Mucosa of stomach (tissue), 1 donor: ENCODE measurements around the gene C9orf72.

Experiments used
- H3K27me3 ChIP-seq: one replicate; pipeline ENCODE4 v1.7.0; 2013; ENCODE audit warnings: mild to moderate bottlenecking, low read length; ENCODE audit not compliant: control insufficient read depth, insufficient read depth
- H3K36me3 ChIP-seq: one replicate; pipeline ENCODE4 v1.7.0; 2013; ENCODE audit warnings: low read length; ENCODE audit not compliant: control insufficient read depth, insufficient read depth
- H3K4me1 ChIP-seq: one replicate; pipeline ENCODE4 v1.7.0; 2013; ENCODE audit warnings: mild to moderate bottlenecking, low read length; ENCODE audit not compliant: control insufficient read depth, insufficient read depth
- H3K4me3 ChIP-seq: one replicate; pipeline ENCODE4 v1.7.0; 2013; ENCODE audit warnings: low read length
- H3K9ac ChIP-seq: one replicate; pipeline ENCODE4 v1.7.0; 2013; ENCODE audit warnings: mild to moderate bottlenecking, low read length, moderate library complexity
- H3K9me3 ChIP-seq: one replicate; pipeline ENCODE4 v1.7.0; 2013; ENCODE audit warnings: mild to moderate bottlenecking, low read length, moderate library complexity; ENCODE audit not compliant: control insufficient read depth
- donor health status: Pancreatic carcinoma.

Gene C9orf72

DNA sequence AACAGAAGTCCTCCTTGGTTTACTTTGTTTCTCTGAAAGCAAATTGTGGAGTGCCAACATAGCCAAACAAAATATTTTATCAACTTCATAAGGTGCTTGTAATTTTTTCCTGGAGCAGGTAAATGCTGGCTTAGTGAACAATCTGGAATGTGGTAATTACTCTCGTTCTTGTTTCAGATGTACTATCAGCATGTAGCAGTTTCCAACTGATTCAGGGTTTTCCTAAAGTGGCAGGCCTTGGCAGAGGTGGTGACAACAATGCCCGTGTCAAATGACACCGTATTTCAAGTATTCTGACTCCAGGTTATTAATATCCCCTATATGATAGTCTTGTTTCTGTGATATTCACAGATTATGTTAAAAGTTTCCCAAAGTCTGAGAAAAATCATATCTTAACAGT, 1.2 kb downstream of the C9orf72 start:
- no peaks in the 10 kb centered on the region for H3K9me3 ChIP-seq
- H3K4me1 ChIP-seq, result peaks cover 26% of the 10 kb centered on the region
- peak overlapping the region; percentile 80 for H3K9ac ChIP-seq
- peak overlapping the region; percentile 52 for H3K4me3 ChIP-seq
- H3K36me3 ChIP-seq, result no peaks in the 10 kb centered on the region
- H3K27me3 ChIP-seq, result no peaks in the 10 kb centered on the region

DNA sequence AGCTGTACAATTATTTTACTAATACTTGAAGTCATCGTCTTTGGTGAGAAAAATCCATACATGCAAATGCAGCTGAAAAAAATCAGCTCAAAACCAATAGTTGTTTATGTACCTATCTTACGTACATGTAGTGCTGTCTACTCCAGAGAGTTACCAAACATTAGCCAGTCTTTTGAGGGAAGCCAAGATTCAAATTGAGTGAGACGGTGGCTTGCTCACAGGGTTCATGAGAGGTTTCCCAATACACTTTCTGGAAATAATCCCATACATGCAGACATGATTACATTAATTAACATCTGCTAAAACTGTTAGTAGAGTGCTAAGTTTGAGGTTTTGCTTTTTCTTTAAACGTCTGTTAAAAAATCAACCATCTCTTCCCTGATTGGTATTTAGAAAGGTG, 2.3 kb downstream of the C9orf72 start:
- H3K36me3 ChIP-seq, result no peaks in the 10 kb centered on the region
- no peak overlapping the region for H3K4me3 ChIP-seq
- H3K9me3 ChIP-seq, result no peaks in the 10 kb centered on the region
- H3K4me1 ChIP-seq, result peaks cover 26% of the 10 kb centered on the region
- no peaks in the 10 kb centered on the region for H3K27me3 ChIP-seq
- H3K9ac ChIP-seq, result no peak overlapping the region

DNA sequence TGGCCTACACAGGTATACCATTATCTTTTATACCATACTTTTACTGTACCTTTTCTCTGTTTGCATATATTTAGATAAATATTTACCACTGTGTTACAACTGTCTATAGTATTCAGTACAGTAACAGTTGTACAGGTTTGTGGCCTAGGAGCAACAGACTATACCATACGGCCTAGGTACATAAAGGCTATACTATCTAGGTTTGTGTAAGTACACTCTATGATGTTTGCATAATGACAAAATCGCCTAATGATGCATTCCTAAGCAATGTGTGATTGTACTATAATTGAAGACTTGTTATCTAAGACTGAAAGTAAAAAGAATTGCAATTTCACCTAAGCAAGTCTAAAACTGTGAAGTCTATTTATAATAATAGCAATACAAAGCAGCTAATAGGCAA, 3.9 kb downstream of the C9orf72 start:
- Histone ChIP-seq H3K27me3 (no peaks in the 10 kb centered on the region), H3K4me1 (peaks cover 26% of the 10 kb centered on the region), H3K36me3 (no peaks in the 10 kb centered on the region), H3K9me3 (no peaks in the 10 kb centered on the region), H3K9ac (no peak overlapping the region), H3K4me3 (no peak overlapping the region)

DNA sequence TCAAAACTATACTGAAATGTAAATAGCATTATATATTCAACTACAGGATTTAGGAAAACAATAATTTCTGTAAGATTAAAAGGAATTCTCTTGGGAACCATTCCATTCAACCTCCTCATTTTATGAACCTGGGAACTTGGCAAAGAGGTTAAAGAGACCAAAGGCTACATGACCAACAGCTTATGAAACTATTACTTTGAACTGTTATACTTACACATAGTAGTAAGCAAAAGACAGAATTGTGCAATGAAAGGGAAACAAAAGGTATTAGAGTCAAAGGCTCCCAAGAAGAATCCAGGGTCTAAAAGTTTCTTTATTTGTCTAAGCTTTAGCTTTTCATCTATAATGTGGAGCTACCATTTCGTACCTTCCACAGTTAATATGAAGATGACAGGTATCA, 7.2 kb downstream of the C9orf72 start:
- Histone ChIP-seq H3K9ac (no peak overlapping the region), H3K9me3 (no peaks in the 10 kb centered on the region), H3K4me1 (peaks cover 17% of the 10 kb centered on the region), H3K27me3 (no peaks in the 10 kb centered on the region), H3K4me3 (no peak overlapping the region), H3K36me3 (no peaks in the 10 kb centered on the region)

DNA sequence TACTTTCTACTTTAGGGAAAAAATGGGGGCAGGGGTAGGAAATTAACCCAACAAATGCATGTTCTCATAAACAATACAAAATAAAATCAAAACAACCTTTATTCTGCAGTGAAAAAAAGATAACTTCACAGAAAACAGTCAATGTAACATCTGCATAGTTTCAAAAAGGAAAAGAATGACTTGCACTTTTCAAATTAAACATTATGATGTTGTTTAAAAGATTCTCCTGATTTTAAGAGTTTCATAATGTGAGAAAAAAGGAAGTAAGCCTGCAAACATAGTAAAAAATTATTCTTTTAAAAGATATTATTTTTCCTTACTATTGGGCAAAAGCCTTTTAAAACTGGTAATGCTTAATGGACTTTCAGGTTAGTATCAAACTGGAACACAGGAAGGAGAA, 7.6 kb downstream of the C9orf72 start:
- Histone ChIP-seq H3K9me3 (no peaks in the 10 kb centered on the region), H3K9ac (no peak overlapping the region), H3K4me1 (peaks cover 17% of the 10 kb centered on the region), H3K27me3 (no peaks in the 10 kb centered on the region), H3K36me3 (no peaks in the 10 kb centered on the region), H3K4me3 (no peak overlapping the region)

DNA sequence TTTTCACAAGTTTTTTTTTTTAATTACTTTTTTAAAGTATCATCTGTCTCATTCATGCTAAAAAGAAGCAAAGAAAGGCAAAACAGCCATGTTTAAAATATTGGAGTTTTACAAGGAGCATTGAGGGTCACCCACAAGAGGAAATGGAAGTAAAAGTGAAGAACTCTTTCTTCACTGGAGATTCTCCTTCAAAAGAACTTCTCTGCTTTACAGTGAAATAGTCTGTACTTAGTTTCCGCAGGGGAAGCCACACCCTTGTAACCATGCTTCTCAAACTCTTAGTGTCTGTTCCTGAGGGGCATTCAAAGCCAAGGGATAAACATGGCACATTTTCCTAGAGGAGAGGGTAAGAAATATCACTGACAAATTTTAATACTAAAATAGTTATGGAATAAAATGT, 8.6 kb downstream of the C9orf72 start:
- peaks cover 14% of the 10 kb centered on the region for H3K4me1 ChIP-seq
- H3K27me3 ChIP-seq, result no peaks in the 10 kb centered on the region
- H3K9me3 ChIP-seq, result no peaks in the 10 kb centered on the region
- no peak overlapping the region for H3K9ac ChIP-seq
- H3K36me3 ChIP-seq, result no peaks in the 10 kb centered on the region
- no peak overlapping the region for H3K4me3 ChIP-seq

DNA sequence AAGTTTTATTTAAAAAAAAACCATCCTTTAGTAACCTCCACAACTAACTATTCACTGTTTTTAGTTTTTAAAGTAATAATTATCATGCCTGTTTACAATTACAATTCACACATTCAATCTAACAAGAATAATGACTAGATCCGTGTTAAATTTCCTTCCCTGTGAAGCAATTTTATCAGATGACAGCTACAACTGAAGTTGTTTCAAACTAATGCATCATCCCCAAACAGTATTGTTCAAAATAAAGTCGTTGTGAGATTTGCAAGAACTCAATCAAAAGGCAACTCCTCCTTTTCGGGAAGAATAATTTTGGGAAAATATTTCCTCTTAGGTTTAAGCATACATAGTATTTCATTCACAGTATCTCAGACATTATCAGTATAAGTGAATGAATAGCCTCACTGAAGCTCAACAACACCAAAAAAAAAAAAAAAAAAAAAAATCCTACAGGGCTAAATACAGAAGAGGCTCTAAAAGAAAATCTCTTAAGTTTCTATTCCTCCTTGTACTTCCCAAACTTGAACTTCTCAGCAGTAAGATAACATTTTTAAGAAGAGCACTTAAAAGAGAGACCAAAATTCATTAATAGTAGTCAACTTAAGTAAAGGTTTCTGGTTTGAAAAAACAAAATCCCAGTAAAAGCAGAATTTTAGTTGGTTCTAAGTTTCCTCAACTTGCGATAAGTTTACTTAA, 9.4 kb downstream of the C9orf72 start:
- no peak overlapping the region for H3K4me3 ChIP-seq
- H3K27me3 ChIP-seq, result no peaks in the 10 kb centered on the region
- H3K4me1 ChIP-seq, result peaks cover 13% of the 10 kb centered on the region
- H3K9me3 ChIP-seq, result no peaks in the 10 kb centered on the region
- H3K36me3 ChIP-seq, result no peaks in the 10 kb centered on the region
- no peak overlapping the region for H3K9ac ChIP-seq

DNA sequence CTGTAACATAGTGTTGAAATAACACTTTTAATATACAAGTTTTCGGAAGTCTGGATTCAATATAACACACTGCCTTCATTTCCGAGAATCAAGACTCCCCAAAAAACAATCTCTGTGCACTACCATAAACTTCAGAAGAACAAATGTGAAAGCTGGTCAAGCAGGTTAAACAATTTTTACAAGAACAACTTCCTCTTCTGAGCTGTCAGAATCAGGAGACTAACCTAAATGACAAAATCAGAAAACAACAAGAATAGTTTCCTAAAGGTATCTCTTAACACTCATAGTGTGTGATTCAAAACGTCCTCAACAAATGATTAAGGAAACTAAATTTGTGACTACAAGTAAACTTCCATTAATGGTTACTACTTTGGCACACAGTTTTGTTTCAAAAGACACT, 11.6 kb downstream of the C9orf72 start:
- H3K9ac ChIP-seq, result no peak overlapping the region
- peaks cover 7% of the 10 kb centered on the region for H3K4me1 ChIP-seq
- H3K36me3 ChIP-seq, result no peaks in the 10 kb centered on the region
- H3K9me3 ChIP-seq, result no peaks in the 10 kb centered on the region
- H3K27me3 ChIP-seq, result no peaks in the 10 kb centered on the region
- no peak overlapping the region for H3K4me3 ChIP-seq

DNA sequence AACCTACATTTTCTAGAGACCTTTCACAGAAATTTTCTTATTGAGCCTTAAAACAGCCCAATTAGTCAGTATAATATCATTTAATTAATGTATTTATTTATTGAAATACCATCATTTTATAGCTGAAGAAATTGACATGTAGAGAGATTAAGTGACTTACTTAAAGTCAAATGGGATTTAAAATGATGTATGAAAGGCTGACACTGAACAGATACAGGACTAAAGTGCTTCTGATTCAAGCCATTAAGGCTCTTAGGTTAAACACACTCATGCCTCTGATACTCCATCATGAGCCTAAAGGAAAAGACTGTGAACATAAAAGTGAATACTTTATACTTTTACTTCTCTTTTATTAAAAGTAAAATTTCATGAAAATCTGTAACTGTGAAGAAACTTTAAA, 12.8 kb downstream of the C9orf72 start:
- H3K9ac ChIP-seq, result no peak overlapping the region
- H3K36me3 ChIP-seq, result peaks cover 2% of the 10 kb centered on the region
- no peaks in the 10 kb centered on the region for H3K9me3 ChIP-seq
- H3K4me3 ChIP-seq, result no peak overlapping the region
- no peaks in the 10 kb centered on the region for H3K27me3 ChIP-seq
- peaks cover 7% of the 10 kb centered on the region for H3K4me1 ChIP-seq

DNA sequence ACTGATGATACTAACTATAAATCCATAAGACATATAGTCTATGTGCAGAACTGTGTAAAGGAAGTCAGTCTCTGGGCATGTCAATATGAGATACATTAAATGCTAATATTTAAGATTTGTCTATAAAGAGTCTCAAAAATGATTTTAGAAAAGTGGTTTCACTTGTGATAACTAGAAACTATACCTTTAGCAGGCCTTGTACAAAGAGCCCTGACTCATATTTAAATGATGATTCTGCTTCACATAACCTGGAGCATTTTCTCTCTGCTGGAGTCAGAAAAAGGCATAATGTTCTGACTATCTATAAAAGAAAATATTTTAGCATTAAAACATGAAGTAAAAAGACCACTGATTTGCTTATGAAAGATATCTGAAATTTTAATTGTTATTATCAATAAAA, 15.0 kb downstream of the C9orf72 start:
- H3K4me3 ChIP-seq, result no peak overlapping the region
- no peak overlapping the region for H3K9ac ChIP-seq
- peaks cover 7% of the 10 kb centered on the region for H3K4me1 ChIP-seq
- no peaks in the 10 kb centered on the region for H3K9me3 ChIP-seq
- peaks cover 6% of the 10 kb centered on the region for H3K36me3 ChIP-seq
- H3K27me3 ChIP-seq, result no peaks in the 10 kb centered on the region

DNA sequence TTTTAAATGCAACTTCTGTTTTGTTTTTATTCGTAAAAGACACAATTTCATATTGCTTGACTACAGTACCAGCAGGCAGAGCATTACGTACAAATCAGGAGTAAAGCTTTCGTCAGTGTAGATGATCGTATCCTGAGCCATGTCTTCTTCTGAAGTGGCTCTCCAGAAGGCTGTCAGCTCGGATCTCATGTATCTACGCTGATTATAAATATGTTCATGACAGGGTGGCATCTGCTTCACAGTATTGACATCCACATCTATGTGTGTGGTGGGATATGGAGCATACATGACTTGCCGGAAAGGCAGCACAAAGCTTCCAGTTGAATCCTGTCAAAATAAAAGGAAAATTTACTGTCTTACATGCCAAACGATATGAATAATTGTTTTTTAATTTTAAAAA, 16.8 kb downstream of the C9orf72 start:
- H3K4me1 ChIP-seq, result peaks cover 2% of the 10 kb centered on the region
- no peaks in the 10 kb centered on the region for H3K27me3 ChIP-seq
- peaks cover 6% of the 10 kb centered on the region for H3K36me3 ChIP-seq
- H3K4me3 ChIP-seq, result no peak overlapping the region
- no peak overlapping the region for H3K9ac ChIP-seq
- H3K9me3 ChIP-seq, result no peaks in the 10 kb centered on the region

DNA sequence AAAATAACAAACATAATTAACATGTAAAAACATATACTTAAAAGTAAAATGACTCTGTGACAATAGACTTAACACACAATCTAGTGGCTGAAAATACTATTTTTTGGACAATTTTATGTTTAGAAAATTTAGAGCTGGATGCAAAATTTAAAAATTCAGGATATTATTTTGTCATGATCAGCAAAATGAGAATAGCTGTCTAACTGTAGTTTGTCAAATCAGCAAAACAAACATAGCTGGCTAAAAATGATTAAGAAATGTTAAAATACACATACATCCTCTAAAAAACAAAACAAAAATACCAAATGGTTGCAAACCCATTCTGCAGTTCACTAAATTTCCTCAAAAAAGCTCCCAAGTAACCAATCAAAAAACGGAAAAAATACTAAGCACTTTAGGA, 18.6 kb downstream of the C9orf72 start:
- Histone ChIP-seq H3K9ac (no peak overlapping the region), H3K27me3 (no peaks in the 10 kb centered on the region), H3K9me3 (no peaks in the 10 kb centered on the region), H3K4me3 (no peak overlapping the region), H3K4me1 (no peaks in the 10 kb centered on the region), H3K36me3 (peaks cover 6% of the 10 kb centered on the region)

DNA sequence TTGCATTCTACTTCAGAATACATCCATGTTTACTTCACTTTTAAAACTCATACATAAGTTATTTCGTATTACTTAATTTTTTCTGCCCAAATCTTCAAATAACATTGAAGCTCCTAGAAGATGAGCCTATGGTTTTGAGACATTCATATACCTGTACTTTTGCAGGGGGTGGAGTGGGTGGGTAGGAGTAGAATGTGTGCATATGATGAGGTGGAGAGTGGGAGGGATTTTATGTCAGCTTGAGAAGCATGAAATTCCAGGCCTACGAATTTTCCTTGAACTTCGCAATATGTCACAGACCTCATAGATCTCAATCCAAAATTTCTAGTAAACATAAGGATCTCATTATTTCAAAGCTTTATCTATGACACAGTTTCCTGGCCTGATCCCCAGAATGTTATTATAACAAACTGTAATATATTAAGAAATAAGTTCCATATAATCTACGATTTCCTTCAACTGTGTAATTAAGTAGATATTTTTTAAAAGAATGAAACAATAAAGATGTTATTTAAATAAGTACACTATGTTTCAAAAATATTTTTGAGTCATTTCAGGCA, 24.0 kb downstream of the C9orf72 start:
- Histone ChIP-seq H3K9ac (no peak overlapping the region), H3K9me3 (no peaks in the 10 kb centered on the region), H3K27me3 (no peaks in the 10 kb centered on the region), H3K4me3 (no peak overlapping the region), H3K36me3 (no peaks in the 10 kb centered on the region), H3K4me1 (no peaks in the 10 kb centered on the region)
